Activated CD8-positive, alpha-beta memory T cell treated with anti-CD3 and anti-CD28 coated beads, Interleukin-2, amount 50 U/mL, for 24 hours (primary cell): Measurements from ENCODE around the gene OSCP1.

Source experiments
- DNase-seq: peaks from one replicate; pipeline ENCODE4 v3.0.0-alpha.2; 2020; ENCODE audit errors: extremely low read depth

The OSCP1 gene

DNA sequence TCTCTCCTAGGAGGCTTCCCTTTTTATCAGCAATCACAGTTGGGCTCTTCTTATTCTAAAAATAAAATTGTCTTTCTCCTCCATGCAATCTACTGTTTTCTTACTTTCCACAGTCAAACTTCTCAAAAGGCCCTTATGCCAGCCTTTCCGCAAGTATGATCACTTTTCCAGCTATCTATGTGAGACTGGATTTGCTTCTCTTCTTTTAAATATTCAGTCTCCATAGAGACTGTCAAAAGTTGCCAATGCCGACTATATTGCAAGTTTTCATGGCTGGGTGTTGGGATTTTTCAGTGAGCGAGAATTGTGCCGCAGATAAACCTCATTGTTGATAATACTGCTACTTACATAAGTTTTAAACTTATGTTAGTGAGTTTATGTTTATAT, 47.8 kb downstream of the OSCP1 start:
- no peak for DNase-seq

- no peak for DNase-seq
These were observed 48.4 kb downstream of the OSCP1 start for GRCh38 chr1:36401602-36402503.

DNA sequence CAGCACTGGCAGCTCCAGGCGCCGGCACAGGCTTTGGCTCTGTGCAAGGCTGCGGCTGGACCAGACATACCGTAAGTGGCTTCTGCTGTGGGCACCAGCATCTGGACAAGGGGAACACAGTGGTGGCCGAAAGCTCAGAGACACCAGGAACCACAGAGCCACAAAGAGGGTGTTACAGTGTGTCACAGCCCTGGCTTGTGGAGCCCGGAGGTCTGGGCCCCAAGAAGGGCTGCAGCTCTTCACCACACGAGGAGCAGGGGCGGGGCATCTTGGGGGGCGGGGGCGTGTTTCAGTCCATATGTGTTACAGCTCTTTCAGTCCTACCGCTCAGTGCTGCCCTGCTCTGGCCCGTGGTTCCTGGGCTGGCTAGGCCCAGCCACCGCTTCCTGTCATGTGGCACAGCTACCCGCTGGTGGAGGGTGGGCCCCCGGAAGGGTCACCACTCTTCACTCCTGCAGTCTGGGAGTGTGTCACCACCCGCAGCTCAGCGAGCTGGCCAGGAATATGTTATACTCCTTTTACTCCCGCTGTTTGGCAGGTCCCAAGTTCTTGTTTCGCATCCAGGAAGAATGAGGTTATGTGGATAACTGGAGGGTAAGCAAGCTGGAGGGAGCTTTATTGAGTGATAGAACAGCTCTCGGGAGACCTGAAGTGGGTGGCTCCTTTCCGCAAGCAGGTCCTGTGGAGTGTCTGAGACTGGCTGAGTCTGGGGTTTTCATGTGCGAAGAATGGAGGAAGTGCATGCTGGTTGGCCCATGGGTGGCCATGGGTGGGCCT, 49.2 kb downstream of the OSCP1 start:
- peak; percentile 41 for DNase-seq

- no peak for DNase-seq
These were observed 49.8 kb downstream of the OSCP1 start for GRCh38 chr1:36400514-36400824.

GRCh38 chr1:36398370-36398977, 51.8 kb downstream of the OSCP1 start:
- DNase-seq, result no peak

DNA sequence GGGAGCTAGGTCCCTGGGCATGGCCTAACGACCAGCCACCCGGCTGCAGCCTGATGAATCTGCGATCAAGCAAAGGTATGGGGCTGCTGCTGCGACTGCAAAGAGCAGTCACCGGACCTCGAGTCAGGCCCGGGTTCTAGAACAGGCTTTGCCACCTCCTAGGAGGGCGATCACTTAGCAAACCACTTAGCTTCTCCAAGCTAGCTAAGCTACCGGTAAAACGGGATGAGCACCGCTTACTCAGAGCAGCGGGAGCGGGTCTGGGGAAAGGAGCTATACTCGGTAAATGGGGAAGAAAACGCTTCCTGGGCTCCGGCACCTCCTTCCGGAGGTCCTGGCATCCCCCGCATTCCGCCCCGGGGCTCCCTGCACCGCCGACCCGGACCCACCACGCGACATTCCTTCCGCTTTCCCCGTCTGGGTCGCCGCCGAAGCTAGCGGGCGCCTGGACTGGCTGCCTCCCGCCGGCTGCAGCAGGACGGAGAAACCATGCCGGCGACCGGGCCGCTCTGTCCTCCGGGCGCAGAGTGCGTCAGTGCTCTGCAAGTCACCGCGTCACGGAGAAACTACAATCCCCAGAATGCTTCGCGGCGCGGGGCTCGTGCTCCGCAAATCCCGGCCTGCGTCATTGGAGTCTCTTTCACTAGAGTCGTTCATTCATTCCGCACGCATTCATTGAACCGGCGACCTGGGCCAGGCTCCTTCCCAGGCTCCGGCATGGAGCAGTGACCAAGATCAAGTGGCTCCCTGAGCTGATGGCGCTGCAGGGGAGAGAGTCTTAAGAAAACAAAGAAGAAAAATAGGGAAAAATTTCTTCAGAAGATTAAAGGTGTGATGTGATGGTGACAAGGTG, 52.6 kb downstream of the OSCP1 start, which contains the start of gene LSM10:
TSS of gene LSM10 (minus strand) at position 531 of the 853 bp plus-strand sequence. CDS start 3,779 bp downstream, outside the sequence.
- peak; percentile 81 for DNase-seq

GRCh38 chr1:36397083-36397377, 53.2 kb downstream of the OSCP1 start:
- no peak for DNase-seq

DNA sequence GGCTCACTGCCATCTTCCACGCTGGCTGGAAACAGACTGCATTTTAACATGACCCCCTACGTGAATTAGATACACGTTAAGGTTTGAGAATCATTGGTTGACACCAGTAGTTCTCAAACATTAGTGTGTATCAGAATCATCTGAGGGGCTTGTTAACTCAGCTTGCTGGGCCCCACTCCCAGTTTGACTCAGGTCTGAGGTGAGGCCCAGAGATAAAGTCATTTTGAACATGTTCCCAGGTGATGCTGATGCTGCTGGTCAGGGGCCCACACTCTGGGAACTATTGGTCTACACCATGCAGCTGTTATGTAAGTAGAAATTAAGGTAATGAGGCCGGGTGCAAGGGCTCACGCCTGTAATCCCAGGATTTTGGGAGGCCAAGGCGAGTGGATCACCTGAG, 53.9 kb downstream of the OSCP1 start:
- DNase-seq, result no peak

DNA sequence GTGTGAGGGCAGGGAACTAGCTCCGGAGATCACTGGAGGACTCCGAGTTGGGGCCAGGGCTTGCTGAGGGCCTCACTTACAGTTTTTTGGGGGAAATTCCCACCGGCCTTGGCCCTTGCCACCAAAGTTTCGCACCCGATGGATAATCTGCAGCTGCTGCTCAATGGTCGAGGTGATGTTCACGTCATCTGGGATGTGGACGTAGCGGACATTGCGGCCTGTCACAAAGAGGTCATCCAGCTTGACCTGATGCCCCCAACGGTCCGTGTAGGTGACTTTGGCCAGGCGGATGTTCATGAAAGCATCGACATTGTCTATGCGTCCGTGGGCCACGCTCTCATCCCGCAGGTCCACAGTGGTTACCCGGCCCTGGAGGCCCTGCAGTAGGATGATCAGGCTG, 56.6 kb downstream of the OSCP1 start:
- DNase-seq, result no peak

DNA sequence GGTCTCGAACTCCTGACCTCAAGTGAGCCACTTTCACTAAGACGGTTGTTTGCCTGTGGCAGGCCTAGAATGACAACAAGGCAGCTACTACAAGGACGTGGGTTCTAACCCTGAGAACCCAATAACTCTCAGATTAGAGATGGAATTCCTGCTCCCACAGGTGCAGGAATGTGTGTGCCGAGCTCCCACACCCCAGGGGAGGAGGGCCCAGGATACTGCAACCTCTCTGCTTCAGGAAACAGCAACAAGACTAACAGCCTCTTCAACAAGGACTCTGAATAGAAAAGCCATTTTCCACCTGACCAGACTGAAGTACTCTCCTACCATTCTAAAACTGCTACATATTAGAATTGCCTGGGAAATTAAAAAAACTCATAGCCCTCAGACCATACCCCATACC, 57.4 kb downstream of the OSCP1 start:
- DNase-seq, result no peak

DNA sequence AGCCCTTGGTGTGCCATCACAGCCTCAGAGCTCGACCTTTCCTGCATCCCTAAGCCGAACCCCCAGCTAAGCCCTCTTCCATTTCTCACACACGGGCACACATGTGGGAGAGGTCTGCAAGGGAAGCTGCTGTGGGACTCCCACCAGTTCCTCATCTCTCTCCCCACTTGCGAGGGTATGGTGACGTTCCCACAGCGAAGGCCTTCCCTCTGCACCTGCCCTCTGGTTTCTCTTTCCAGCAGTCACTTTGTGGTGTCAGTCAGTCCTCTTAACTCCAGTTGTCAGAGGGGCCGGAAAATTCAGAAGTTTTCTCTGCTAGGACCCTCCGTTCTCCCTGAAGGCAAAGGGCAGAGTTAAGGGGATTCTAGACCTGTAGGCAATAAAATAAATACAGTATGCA, 59.0 kb downstream of the OSCP1 start:
- DNase-seq, result no peak

DNA sequence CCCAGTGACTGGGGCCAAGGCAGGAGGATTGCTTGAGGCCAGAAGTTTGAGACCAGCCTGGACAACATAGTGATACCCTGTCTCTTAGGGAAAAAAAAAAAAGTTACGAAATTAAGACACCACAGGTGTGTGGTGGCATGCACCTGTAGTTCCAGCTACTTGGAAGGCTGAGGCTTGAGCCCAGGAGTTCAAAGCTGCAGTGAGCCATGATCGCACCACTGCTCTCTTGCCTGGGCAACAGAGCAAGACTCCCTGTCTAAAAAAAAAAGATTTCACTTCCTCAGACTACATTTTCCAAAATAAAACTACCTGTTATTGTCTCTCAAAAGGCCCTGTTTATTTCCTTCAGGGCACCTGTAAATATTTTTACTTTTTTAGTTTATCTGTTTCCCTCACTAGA, 59.8 kb downstream of the OSCP1 start:
- DNase-seq, result no peak

DNA sequence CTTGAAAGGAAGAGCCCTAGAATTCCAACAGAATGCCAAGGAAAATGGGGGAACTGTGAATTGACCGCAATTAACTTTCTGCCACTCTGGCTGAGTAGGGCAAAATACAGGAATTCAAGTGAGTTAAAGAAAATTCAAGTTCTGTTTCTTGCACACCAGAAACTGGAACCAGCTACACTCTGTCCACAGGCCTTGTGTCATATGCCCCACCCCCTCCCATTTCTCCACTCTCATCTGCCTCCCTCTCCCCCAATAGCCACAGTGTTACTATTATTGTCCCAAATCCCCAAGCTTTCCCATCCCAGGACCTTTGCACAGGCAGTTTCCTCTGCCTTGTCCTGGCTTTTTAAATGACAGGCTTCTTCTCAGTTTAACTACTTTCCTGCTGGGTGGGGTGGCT, 60.3 kb downstream of the OSCP1 start:
- no peak for DNase-seq

DNA sequence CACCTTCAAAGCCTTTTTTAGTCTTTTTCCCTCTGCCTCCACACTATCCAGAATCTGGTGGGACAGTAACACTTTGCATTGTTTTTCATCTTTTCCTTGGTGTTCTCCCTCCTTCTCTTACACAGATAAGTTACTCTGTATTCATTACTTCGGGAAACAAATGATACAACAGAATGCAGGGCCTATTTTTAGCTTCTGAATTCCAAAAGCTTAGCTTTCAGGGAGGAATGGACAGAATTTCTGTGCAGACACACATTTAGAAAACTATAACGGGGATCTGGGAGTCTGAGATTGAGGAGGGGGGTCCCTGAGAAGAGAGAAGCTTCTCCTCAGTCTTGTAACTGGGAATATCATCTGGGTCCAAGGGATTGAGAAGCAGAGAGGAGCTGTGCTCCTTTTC, 61.0 kb downstream of the OSCP1 start:
- DNase-seq, result no peak

DNA sequence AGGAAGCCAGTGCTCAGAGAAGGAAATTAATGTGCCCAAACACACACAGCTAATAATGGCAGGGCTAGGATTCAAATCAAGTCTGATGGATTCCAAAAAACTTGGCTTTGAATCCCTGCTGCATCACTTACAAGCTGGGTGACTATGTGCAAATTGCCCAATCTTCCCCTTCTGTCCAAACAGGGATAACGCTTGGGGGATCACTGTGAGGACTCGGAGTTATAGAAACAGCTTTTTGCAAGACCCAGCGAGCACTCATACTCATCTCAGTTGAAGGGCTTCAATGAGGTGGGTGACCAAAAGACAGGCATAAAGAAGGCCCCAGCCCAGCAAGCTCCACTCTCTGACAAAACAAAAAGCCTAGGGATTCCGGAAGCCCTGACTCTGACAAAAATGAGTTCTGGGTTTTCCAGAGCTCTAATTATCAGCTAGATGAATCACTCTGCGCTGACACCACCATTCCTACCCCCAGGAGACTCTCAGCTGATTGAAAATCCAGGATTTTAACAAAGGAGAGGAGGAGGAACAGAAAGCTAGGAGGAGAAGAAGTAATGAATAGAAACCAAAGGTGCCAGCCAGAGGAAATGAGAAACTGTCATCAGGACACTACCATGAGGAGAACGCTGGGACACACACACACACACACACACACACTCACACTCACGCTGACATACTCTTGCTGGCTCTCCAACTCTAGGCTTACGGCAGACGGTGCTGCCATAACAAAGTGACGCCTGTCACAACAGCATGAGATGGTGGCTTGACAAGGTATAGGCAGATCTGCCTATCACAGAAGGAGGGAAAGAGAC, 62.9 kb downstream of the OSCP1 start:
- no peak for DNase-seq

GRCh38 chr1:36386265-36387140, 63.7 kb downstream of the OSCP1 start:
- DNase-seq, result peak; percentile 87

DNA sequence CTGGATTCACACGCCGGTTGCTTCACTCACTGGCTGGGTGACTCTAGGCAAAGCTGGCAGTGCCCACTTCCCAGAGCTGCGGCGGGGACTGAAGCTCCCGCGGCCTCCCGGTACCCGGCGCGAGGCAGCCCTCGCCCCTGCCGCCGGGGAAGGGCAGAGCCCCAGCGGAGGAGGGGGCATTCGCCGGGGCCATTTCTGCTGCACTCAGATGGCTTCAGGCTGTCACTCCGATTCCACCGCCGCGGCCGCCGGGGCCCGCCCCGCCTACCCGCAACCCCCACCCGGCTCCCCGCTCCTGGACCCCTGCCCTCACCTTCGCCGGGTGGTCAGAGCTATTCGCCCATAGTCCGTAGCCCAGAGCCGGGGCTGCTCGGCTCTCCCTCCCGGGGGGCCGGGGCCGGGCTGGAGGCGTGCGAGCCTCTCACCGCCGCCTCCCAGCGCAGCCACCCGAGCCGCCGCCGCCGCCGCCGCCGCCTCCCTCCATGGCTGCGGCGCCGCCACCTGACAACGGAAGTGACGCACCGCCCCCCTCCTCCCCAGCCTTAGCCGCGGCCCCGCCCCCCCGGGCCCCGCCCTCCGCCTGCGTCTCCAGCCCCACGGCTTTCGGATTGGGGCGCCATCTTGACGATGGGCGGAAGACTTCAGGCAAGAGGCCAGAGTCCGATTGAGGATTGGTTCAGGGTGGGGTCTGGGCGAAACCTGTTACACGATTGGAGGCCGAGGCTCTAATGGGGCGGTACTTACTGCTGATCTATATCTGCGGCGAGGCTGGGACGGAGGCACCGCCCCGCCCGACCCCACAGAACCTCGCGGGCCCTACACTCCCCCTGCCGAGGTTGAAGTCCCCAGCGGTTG, 64.6 kb downstream of the OSCP1 start, which contains the start of gene STK40:
TSS of gene STK40 (minus strand) at position 515 of the 855 bp plus-strand sequence. CDS start 24,592 bp downstream, outside the sequence.
- DNase-seq, result peak; percentile 94

DNA sequence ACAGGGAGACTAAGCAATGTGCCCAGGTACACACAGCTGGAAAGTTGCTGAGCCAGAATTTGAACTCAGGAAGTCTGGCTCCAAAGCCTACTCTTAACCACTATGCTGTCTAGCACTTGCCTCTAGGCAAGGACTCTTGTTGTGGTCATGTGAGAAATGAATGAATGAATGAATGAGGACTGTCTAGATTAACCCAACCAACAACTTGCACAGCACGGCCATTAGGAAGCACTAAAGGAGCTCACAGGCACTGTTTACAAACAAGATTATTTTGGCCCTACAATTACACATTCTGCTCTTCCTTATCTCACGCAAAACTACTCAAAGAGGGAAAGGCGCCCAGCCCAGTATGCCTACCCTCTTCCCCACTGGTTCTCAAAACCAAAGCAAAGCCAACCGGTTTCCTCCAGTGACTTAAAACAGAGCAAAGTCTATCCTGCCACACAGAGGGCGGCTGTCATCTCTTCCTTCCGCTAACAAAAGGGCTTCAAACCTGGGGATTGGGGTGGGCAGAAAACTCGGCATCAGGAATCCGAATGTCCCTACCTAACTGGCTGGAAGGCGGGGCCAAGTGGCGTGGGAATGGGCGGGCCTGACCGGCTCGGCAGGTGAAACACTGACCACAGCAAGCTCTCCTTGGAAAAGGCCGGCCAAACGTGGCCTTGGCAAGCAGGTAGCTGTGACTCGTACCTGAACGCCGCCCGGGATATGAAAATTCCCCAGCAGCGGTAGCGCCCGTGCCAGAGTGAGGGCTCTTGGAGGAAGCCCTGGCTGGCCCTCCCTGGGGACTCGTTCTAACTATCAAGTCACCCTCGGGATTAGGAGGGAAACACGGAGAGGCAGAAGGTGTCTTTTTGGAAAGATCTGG, 65.5 kb downstream of the OSCP1 start:
- DNase-seq, result no peak
